GM12872 (cell line): Measurements from ENCODE around the gene CCDC73.

Source experiments
- TF ChIP-seq, protein P1 (sequence below): IDR thresholded peaks from 3 replicates; pipeline ENCODE4 v1.5.1; 2011; ENCODE audit warnings: low read depth, mild to moderate bottlenecking, low read length, moderate library complexity; ENCODE audit not compliant: insufficient read depth

The CCDC73 gene

DNA sequence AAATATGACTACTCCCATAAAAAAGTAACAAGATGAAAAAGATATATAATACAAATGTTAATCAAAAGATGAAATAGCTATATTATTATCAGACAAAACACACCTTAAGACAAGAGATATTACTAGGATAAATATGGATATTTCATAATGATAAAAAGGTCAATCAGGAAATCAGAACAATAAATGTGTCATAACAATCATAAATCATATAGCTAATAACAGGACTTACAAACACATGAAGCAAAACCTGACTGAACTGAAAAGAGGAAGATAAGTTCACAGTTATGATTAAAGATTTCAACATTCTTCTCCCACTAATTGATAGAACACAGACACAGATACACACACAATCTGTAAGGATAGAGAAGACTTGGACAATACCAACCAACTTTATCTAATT, 163.6 kb downstream of the CCDC73 start:
- TF ChIP-seq, protein P1, sequence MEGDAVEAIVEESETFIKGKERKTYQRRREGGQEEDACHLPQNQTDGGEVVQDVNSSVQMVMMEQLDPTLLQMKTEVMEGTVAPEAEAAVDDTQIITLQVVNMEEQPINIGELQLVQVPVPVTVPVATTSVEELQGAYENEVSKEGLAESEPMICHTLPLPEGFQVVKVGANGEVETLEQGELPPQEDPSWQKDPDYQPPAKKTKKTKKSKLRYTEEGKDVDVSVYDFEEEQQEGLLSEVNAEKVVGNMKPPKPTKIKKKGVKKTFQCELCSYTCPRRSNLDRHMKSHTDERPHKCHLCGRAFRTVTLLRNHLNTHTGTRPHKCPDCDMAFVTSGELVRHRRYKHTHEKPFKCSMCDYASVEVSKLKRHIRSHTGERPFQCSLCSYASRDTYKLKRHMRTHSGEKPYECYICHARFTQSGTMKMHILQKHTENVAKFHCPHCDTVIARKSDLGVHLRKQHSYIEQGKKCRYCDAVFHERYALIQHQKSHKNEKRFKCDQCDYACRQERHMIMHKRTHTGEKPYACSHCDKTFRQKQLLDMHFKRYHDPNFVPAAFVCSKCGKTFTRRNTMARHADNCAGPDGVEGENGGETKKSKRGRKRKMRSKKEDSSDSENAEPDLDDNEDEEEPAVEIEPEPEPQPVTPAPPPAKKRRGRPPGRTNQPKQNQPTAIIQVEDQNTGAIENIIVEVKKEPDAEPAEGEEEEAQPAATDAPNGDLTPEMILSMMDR: no peak

DNA sequence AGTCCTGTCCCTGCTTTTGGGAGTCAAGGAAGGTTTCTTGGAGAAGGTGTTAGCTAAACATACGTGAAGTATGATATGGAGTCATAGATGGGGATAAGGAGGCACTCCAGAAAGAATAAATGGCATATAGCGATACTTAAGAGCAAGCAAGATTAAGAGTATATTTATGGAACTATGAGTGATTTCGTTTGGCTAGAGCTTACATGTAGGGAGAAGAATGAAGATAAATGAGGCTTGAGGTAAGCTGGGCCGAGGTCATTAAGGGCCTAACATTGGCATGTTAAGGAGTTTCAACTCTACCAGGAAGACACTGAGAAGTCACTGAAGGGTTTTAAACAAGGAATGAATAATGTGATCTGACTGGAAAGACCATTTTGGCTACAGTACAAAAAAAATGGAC, 177.6 kb downstream of the CCDC73 start:
- TF ChIP-seq, protein P1: no peak

DNA sequence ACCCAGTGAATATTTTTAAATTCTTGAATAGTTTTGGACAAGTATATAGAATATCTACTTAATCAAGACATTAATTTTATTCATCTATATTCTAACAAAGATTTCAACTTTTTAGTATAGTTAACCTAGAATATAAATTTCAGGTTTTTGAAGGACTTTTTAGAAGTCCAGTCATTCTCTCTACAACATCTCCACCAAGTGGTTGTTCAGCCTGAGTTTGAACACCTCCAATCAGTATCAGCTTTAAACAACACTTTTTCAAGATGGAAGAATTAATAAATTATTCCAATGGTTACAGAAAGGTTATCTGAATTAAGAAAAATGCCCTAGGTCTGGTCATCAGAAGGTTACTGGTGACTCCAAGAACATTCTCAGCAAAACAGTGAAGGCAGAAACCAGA, 179.0 kb downstream of the CCDC73 start:
- TF ChIP-seq, protein P1: no peak

DNA sequence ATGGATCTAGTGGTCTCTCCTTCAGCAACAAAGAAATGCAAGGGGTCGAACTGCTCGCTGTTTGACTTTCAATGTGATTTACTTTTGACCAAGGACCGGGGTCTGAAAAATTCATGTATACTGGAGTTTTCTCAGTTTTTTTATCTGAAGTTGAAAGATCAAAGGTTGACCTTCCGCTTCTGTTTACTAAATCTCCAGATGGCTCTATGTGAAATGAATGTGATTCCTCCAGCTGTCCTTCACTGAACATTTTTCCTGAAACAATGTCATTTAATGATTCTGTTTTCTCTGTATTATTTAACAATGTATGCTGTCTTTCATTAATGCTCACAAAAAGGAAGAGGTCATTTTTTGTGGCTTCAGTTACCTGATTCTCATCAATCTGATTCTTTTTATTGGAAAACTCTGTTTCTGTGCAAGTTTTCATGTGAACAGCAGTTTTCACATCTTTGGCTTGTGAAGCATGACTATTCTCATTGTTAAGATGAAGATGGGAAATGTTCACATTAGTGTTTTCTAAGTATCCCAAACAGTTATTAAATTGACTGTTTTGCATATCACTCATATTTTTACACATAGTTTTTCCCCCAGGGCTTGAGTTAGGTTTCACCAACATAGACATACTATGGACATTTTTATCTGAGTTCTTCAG, 180.8 kb downstream of the CCDC73 start:
- TF ChIP-seq, protein P1: no peak

DNA sequence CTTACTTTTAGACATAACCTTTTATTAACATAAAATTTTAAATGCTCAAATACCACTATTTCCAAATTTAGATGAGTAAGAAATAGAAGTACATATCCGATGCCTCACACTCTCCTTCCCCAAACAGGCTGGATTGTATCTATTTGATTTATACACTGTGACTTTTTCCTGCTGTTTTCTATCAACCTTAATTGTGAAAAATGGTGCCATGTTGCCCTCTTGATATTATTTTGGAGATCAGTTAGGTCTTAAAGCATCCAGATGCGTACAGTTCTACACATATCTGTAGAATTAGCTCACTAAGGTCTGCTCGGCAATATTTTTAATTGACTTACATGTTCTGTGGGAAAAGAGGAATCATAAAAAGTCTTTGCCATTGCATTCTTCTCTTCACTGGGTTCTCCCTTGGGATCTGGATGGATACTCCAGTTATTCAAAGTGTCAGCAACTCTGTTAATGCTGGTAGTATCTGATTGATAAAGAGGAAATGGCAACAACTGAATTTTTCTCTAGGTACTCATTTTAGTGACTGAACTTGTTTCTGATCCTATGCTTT, 183.6 kb downstream of the CCDC73 start:
- TF ChIP-seq, protein P1: no peak

DNA sequence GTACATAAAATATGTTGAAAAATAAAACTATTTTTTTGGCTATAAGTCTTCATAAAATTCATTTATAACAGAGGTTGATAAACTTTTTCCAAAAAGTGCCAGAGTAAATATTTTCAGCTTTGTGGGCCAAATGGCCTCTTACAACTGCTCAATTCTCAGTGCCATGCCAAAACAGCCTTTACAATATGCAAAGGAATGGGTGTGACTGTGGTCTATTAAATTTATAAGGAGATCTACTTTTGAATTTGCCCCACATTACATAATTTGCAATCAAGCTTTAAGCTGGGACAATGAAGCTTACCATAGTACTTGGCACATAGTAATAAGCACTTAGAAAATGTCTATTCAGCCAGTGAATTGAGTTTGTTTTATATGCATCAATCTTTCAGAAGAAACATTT, 188.2 kb downstream of the CCDC73 start:
- TF ChIP-seq, protein P1: no peak

DNA sequence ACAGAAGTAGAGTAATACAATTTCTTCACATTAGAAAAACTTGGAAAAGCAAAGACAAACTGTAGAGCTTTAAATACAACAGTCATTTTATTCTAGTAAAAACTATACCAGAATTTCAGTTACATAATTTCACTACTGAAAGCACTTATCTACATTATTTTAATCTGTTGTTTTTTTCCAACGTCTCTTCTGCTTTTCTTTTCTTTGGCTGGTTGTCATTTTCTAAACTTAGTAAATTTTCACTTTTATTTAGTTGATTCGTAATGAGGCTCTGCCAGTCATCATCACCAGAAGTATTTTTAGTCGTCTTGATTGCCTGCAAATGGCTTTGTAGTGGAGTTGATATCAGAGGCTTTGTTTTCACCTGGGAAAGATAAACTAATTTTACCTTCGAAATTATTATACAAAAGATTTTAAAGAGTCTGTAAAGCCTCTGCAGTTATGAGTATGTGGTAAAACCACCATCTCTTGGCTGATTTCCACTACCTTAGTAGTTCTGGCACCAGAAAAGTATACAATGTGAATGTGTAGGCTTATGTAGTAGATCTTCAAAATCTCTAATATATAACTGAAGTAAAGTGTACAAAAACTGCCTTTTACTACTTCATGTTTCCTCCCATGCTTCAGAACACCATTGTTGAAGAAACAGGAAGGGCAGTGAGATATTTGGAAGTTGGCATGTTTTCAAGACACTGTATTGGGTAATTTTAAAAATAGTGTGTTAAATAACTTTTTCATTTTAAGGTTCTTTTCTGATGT, 191.6 kb downstream of the CCDC73 start:
- TF ChIP-seq, protein P1: no peak
